Measurements from ENCODE around the gene STX1A.
"Not testable (repeated sequence)": the region's sequence is repeated elsewhere in the genome, so short reads cannot be mapped to it uniquely, and the experiment has no call there.

STX1A gene

DNA sequence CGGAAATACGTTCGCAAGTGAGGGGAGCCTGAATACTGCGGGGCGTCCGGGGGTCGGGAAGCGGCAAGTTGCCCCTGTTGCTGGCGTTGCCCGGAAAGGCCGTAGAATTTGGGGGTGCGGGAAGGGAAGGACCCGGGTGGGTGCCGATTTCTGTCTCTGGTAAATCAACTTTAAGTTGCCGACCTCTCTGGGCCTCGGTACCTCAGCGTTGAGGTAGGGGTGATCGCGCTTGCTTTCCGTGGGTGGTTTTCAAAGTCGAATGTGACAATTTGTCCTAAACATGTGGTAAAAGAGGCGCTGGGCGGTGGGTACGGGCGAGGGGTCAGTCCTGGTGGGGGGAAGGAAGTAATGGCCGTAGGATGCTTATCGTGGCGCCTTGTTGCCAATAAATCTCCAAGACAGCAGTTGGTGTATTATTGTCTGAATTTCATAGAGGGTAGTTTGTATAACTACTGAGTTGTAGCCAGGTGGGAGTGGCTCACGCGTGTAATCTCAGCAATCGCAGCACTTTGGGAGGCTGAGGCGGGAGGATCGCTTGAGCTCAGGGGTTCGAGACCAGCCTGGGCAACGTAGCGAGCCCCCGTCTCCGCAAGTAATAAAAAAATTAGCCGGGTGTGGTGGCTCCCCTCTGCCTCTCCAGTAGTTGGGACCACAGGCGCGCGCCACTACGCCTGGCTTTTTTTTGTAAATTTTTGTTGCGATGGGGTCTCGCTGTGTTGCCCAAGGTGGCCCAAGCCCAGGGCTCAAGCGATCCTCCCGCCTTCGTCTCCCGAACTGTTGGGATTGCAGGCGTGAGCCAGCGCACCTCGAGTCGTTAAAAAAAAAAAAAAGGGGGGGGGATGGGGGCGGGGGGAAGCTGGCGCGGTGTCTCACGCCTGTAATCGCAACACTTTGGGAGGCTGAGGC is 35.4 kb downstream of the STX1A start:
- DNase-seq (ENCODE audit: low spot score): no peak

GRCh38 chr7:73683056-73683787 is 36.2 kb downstream of the STX1A start, which contains the start of the genes BUD23 and DNAJC30:
BUD23 (plus strand) TSS chr7:73683597; CDS start chr7:73683626, 29 bp downstream.
DNAJC30 (minus strand) TSS chr7:73683453; CDS start chr7:73683423, 30 bp downstream.
- DNase-seq (ENCODE audit: low spot score): peak; percentile 89

GRCh38 chr7:73682745-73683055 is 36.8 kb downstream of the STX1A start:
- DNase-seq (ENCODE audit: low spot score): no peak

- DNase-seq (ENCODE audit: low spot score): no peak
Observed at GRCh38 chr7:73681031-73681430, 38.4 kb downstream of the STX1A start.

DNA sequence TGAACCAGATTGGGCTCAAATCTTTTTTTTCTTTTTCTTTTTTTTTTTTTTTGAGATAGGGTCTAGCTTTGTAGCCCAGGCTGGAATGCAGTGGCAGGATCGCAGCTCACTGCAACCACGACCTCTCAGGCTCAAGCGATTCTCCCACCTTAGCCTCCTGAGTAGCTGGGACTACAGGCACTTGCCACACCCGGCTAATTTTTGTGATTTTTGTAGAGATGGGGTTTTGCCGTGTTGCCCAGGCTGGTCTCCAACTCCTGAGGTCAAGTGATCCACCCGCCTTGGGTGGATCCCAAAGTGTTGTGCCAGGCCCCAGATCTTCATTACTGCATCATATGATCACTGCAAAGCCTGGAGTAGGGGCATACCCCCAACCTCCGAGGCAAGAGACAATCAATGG is 39.0 kb downstream of the STX1A start:
- no peak for DNase-seq (ENCODE audit: low spot score)

- DNase-seq (ENCODE audit: low spot score): no peak
Observed at GRCh38 chr7:73679709-73680108, 39.8 kb downstream of the STX1A start.

GRCh38 chr7:73678862-73679261 is 40.6 kb downstream of the STX1A start:
- DNase-seq (ENCODE audit: low spot score): no peak

DNA sequence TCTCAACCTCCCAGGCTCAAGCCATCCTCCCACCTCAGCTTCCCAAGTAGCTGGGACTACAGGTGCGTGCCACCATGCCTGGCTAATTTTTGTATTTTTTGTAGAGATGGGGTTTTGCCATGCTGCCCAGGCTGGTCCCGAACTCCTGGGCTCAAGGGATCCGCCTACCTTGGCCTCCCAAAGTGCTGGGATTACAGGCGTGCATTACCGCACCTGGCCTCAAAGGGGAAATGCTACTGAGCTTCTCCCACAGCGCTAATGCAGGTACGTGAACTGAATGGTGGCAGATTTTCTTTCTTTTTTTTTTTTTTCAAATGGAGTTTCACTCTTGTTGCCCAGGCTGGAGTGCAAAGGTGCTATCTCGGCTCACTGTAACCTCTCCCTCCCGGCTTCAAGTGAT is 43.4 kb downstream of the STX1A start:
- DNase-seq (ENCODE audit: low spot score): not testable (repeated sequence)

DNA sequence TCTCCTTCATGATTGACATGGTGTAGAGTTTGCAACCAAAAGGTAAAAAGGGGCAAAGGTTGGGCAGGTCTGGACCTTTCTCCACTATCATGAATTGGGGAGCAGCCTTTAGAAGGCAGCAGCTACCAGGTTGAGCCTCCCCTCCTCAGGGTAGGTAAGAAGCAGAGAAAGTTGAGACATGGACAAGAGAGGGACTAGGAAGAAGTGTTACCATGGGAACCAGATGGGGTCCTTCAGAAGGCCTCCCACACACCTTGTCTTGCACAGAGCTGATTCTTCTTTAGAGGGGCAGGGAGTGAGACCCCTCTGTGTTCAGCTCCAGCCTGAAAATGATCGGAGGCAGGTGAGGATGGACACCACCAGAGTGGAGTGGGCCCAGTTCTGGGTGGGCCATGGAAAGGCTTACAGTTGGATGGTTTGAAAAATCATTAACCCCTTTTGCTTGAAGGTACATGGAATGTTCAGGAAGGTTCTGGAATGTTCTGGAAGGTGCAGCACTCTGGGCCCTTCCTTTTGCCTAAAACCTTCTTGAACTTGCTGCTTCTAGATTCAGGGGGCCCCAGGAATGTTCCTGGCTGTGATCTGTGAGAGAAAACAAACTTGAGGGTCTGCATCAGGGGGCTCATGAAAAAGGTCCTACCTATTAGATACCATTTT is 44.9 kb downstream of the STX1A start:
- no peak for DNase-seq (ENCODE audit: low spot score)

DNA sequence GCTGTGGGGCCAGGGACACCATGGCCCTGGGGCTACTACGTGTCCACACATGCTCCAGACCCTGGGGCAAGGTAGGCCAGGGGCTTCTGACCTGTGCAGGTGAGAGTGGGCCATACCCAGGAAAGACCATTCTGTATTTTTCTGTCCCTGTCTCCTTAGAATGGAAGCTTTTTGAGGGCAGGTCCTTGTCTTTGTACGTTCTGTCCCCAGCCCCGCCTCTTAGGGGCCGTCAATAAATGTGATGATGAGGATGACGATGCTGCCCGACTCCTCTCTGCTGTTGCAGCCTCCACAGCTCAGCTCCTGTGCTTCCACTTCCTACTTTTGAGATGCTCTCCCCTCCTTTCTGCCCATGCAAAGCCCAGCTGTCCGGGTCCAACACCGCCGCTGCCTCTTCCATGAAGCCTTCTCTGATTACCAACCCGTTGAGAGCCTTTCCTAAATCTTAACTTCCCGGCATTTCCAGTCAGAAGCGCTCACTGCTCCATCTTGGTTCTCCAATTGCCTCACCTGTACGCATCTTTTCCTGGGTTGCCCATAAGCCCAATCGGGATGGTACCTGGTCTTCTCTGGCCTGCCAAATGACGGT is 47.5 kb downstream of the STX1A start:
- DNase-seq (ENCODE audit: low spot score): no peak

- DNase-seq (ENCODE audit: low spot score): no peak
Observed at GRCh38 chr7:73671322-73671661, 48.2 kb downstream of the STX1A start.

- DNase-seq (ENCODE audit: low spot score): no peak
Observed at GRCh38 chr7:73669858-73670385, 49.5 kb downstream of the STX1A start.

DNA sequence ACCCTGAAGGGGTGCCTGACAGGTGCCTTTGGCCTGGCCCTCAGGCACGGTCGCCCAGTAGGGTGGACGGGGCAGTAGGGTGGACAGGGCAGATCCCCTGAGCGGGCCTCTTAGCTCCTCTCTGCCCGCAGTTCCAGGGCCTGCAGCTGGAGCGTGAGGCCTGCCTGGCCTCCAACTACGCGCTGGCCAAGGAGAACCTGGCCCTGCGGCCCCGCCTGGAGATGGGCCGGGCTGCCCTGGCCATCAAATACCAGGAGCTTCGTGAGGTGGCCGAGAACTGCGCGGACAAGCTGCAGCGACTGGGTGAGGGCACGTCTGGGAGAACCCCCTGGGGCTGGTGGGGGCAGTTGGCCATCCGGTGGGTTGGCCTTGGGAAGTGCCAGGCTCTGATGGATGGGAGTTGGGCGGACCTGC is 50.2 kb downstream of the STX1A start:
- no peak for DNase-seq (ENCODE audit: low spot score)

- no peak for DNase-seq (ENCODE audit: low spot score)
Observed at GRCh38 chr7:73668886-73669230, 50.6 kb downstream of the STX1A start.

GRCh38 chr7:73668103-73668885 is 51.2 kb downstream of the STX1A start:
- peak; percentile 50 for DNase-seq (ENCODE audit: low spot score)

GRCh38 chr7:73667344-73668102 is 51.9 kb downstream of the STX1A start, which contains the start of gene VPS37D:
VPS37D (plus strand) TSS chr7:73667831; CDS start chr7:73667959, 128 bp downstream.
- DNase-seq (ENCODE audit: low spot score): peak; percentile 67

DNA sequence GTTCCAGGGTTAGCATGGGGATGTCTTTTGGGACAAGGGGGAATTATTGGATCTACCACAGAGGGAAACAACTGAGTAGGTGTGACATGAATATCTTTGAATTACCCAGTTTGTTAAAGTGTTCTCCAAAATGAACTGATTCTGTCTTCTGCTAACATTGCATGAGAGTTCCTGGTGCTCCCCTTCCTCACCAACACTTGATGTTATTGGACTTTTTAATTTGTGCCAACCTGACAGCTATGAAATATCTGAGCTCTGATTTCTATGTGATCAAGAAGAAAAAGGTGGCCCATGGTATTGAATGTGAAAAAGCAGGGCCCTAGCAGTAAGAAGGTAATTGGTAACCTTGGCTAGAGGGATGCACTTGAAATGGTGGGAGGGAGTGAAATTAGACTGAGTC is 56.4 kb downstream of the STX1A start:
- DNase-seq (ENCODE audit: low spot score): no peak

DNA sequence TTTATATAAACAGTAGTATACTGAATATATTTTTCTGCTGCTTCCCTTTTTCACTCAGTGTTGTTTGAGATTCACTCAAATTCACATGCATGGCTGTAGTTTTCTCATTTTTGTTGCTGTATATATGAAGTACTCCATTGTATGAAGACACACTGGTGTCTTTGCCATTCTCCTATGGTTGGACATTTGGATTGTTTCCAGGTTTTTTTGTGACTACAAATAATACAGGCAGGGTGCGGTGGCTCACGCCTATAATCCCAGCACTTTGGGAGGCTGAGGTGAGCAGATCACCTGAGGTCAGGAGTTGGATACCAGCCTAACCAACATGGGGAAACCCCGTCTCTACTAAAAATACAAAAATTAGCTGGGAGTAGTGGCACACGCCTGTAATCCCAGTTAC is 58.9 kb downstream of the STX1A start:
- not testable (repeated sequence) for DNase-seq (ENCODE audit: low spot score)

DNA sequence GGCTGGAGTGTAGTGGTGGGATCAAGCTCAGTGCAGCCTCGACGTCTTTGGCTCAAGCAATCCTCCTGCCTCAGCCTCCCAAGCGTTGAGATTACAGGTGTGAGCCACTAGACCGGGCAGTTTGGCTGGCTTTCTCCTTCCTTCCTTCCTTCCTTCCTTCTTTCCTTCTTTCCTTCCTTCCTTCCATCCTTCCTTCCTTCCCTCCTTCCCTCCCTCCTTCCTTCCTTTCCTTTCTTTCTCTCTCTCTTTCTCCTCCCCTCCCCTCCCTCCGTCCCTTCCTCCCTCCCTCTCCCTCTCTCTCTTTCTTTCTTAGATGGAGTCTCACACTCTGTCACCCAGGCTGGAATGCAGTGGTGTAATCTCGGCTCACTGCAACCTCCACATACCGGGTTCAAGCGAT is 59.5 kb downstream of the STX1A start:
- DNase-seq (ENCODE audit: low spot score): no peak

GRCh38 chr7:73655309-73655708 is 64.2 kb downstream of the STX1A start:
- DNase-seq (ENCODE audit: low spot score): not testable (repeated sequence)

Data from SK-N-DZ (cell line).